Right ventricle myocardium superior (tissue), 1 donor: Measurements from ENCODE around the gene RCN2. TPM values are rescaled to one million over a fixed set of nuclear protein-coding genes. Genes with fewer than 3 reads are reported as not detected.

Source experiments
- ATAC-seq: fragments of 200-7000 bp; cut with Tn5 transposase; one replicate; pipeline ENCODE4 v1.9.1; 2020; ENCODE audit warnings: mild to moderate bottlenecking; ENCODE audit not compliant: poor library complexity
- DNase-seq: peaks from one replicate; pipeline ENCODE4 v3.0.0-alpha.2; 2020
- intact Hi-C: fragments of 100-400 bp; cut with DNase I; formaldehyde crosslinking; loops from one replicate; pipeline ENCODE4 v1.11.2; 2022
- total RNA-seq: library from RNA; stranded (reverse); fragmentation: NEBNext Ultra II Directional; extraction: Animal tissue kit (Norgen Biotek cat#: 25700); gene quantifications from one replicate; pipeline ENCODE4 v1.2.1, GENCODE V29; 2021
- donor health status: DM: no; HTN: yes; CAD: no; lungs with severe emphysema.

The RCN2 gene
- total RNA-seq, 1 donor from 2014 or later = 18.9 TPM

GRCh38 chr15:76929011-76929760 lies 2.4 kb upstream of the RCN2 start:
- DNase-seq (no peak), ATAC-seq (no peak)
- intact Hi-C loops = no loop called here

GRCh38 chr15:76930831-76931396 lies 635 bp upstream of the RCN2 start:
- intact Hi-C loops = no loop called here
- DNase-seq (no peak), ATAC-seq (no peak)

- DNase-seq (no peak), ATAC-seq (no peak)
- intact Hi-C loops = no loop called here
Observed at GRCh38 chr15:76932135-76932966, 802 bp downstream of the RCN2 start.

GRCh38 chr15:76935620-76936019 lies 4.1 kb downstream of the RCN2 start:
- intact Hi-C loops = no loop called here
- ATAC-seq = no peak
- DNase-seq = no peak

- DNase-seq = no peak
- no peak for ATAC-seq
- intact Hi-C loops = no loop called here
Observed at GRCh38 chr15:76936671-76937070, 5.1 kb downstream of the RCN2 start.

- DNase-seq (no peak), ATAC-seq (no peak)
- intact Hi-C loops = no loop called here
Observed at GRCh38 chr15:76938752-76939151, 7.2 kb downstream of the RCN2 start.

GRCh38 chr15:76939715-76940114 lies 8.2 kb downstream of the RCN2 start:
- ATAC-seq (no peak), DNase-seq (no peak)
- intact Hi-C loops = no loop called here

GRCh38 chr15:76941636-76942035 lies 10.1 kb downstream of the RCN2 start:
- no peak for ATAC-seq
- no peak for DNase-seq
- intact Hi-C loops = no loop called here

GRCh38 chr15:76942331-76942730 lies 10.8 kb downstream of the RCN2 start:
- no peak for ATAC-seq
- no peak for DNase-seq
- intact Hi-C loops = no loop called here

- ATAC-seq = no peak
- intact Hi-C loops = no loop called here
- DNase-seq = no peak
Observed at GRCh38 chr15:76945494-76946093, 14.0 kb downstream of the RCN2 start.

- DNase-seq (no peak), ATAC-seq (no peak)
- intact Hi-C loops = no loop called here
Observed at GRCh38 chr15:76947454-76947853, 15.9 kb downstream of the RCN2 start.

GRCh38 chr15:76951220-76951619 lies 19.7 kb downstream of the RCN2 start:
- intact Hi-C loops = no loop called here
- ATAC-seq (no peak), DNase-seq (no peak)

- intact Hi-C loops = no loop called here
- no peak for DNase-seq
- no peak for ATAC-seq
Observed at GRCh38 chr15:76953913-76954312, 22.4 kb downstream of the RCN2 start.

GRCh38 chr15:76954744-76955143 lies 23.2 kb downstream of the RCN2 start:
- no peak for DNase-seq
- ATAC-seq = no peak
- intact Hi-C loops = no loop called here

- ATAC-seq = no peak
- intact Hi-C loops = no loop called here
- DNase-seq = no peak
Observed at GRCh38 chr15:76961268-76962011, 29.9 kb downstream of the RCN2 start.

GRCh38 chr15:76962337-76963013 lies 30.9 kb downstream of the RCN2 start:
- DNase-seq (no peak), ATAC-seq (no peak)
- intact Hi-C loops = no loop called here

GRCh38 chr15:76963596-76963995 lies 32.0 kb downstream of the RCN2 start:
- intact Hi-C loops = no loop called here
- ATAC-seq = no peak
- DNase-seq = no peak

- ATAC-seq (no peak), DNase-seq (no peak)
- intact Hi-C loops = no loop called here
Observed at GRCh38 chr15:76964157-76964556, 32.6 kb downstream of the RCN2 start.
